ENCODE data around the gene C13orf46.
"Not testable (repeated sequence)": the region's sequence is repeated elsewhere in the genome, so short reads cannot be mapped to it uniquely, and the experiment has no call there.

Gene C13orf46

GRCh38 chr13:113920606-113921286, 53.1 kb downstream of the C13orf46 start:
- no peak for DNase-seq

- DNase-seq: no peak
Measured at GRCh38 chr13:113919761-113920559, 53.9 kb downstream of the C13orf46 start.

DNA sequence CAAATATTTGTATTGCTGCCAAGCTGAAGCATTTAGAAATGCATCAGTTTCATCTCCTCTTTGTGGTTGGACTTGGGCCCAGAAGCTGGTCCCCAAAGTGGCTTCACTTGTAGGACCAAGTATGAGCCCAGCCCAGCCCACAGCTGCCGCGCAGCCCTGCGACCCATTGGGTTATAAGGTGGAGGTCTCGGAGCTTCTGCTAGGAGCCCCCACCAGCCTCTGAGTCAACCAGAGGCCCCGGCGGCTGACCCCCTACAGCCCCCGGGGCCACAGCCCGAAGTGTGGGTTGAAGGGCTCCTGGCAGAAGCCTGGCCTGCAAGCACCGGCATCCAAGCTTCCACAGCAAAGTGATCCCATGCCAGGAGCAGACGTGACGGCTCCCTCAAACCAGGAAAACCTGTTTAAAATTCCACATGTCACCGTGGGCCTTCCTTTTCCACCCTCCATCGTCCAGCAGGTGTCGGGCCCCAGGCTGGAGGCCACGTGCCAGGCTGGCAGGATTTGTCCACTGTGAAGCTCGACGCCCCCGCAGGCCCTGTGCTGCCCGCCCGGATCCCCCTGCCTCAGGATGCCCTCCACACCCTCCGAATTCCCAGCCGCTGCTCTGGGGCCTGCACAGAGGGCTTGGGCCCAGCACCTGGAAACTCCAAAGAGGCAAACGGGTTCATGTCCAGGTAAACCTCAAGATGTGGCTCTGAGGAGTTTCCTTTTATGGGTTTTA, 54.7 kb downstream of the C13orf46 start:
- DNase-seq: peak; percentile 46

- no peak for DNase-seq
Measured at GRCh38 chr13:113918580-113918979, 55.3 kb downstream of the C13orf46 start.

DNA sequence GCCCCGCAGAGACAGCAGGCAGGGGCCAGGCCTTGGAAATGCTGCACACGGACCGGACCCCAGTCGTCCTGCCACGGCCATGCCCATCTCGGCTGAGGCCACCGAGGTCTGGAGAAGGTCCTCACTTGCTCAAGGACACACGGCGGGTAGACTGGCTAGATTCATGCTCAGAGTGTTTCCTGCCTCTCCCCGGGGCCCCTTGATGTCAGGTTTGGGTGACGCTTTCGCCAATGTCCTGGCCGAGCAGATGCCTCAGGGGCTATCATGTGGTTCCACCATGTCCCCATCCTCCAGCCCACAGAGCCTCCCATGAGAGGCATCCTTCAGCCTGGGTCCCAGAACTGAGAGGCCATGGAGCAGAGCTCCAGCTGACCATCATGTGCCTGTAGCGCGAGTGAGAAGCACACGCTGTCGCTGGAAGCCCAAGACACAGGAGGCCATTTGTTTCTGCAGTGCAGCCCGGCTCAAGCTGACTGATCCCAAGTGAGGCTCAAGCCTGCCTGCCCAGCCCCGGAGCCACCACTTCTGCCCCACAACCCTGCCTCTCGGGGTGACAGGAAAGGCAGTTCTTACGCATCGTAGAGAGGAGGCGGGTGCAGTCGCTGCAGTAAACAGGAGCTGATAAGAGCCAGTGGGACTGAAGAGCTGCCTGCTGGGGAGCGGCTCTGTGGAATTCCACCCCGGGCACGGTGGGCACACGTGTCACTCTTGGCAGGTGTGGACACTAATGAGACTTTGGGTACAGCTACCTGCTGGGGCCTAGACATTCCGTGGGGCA, 56.1 kb downstream of the C13orf46 start:
- DNase-seq: no peak

- DNase-seq: no peak
Measured at GRCh38 chr13:113917096-113917495, 56.8 kb downstream of the C13orf46 start.

GRCh38 chr13:113916330-113916815, 57.5 kb downstream of the C13orf46 start:
- no peak for DNase-seq

- no peak for DNase-seq
Measured at GRCh38 chr13:113915786-113916329, 58.0 kb downstream of the C13orf46 start.

- no peak for DNase-seq
Measured at GRCh38 chr13:113915012-113915763, 58.7 kb downstream of the C13orf46 start.

- DNase-seq: no peak
Measured at GRCh38 chr13:113914333-113915011, 59.4 kb downstream of the C13orf46 start.

DNA sequence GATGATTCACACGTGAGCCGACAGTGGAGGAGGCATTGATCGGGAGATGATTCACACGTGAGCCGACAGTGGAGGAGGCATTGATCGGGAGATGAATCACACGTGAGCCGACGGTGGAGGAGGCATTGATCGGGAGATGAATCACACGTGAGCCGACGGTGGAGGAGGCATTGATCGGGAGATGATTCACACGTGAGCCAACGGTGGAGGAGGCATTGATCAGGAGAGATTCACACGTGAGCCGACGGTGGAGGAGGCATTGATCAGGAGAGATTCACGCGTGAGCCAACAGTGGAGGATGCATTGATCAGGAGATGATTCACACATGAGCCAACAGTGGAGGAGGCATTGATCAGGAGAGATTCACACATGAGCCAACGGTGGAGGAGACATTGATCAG, 60.0 kb downstream of the C13orf46 start:
- not testable (repeated sequence) for DNase-seq

GRCh38 chr13:113913408-113913807, 60.5 kb downstream of the C13orf46 start:
- not testable (repeated sequence) for DNase-seq

DNA sequence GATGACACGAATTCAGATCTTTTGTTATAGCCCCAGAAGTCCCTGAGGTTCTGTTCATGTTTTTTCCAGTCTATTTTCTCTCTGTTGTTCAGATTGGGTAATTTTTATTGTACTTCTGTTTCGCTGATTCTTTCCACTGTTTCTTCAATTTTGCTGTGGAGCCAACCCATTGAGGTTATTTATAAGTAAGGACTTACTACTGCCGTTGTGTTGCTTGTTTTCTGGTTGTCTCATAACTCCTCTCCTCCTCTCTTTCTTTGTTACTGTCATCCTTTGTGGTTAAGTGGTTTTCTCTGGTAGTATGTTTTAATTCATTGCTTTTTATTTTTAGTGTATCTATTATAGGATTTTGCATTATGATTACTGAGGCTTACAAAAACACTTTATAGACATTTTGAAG, 61.3 kb downstream of the C13orf46 start:
- no peak for DNase-seq

DNA sequence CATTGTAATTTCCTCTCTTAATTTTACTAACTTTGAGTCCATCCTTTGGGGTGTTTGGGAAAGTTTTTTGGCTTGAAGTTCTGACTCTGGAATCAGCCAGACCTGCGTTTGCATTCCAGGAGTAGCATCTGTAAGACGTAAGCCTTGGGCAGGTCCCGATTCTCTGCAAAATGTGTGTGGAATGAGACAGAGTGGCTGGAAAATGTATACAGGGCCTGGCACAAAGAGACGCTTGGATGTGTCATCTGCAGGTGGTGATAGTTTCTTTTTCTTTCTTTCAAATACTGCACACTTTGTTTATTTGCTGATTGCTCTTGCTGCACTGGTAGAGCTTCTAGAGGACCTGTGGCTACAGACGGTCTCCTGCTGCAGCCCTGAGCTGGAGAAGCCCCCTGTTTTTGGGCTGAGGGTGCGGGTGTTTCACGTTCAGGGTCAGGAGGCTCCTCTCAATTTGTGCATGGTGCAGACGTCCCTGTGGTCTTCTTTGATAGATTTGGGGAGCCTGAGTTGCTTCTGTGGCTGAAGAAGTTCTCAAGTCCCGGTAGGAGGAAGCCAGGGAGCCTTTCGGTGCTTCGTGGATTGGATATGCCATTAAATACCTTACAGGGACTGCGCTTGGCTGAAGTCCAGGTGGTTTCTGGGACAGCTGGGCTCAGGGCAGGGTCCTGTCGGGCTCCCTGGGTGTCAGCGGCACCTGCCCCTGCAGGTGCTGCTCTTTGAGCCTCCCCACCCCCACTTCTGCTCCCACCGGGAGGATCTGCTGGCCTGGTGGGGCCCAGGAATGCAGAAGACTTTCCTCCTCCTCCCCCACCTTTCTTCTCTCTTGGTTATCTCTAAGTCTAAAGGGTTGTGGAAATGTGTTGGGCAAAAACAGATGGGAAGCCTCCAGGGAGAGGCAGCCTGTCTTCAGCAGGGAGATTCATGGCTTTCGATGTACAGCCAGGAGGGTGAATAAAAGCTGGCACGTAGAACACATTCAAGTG, 66.0 kb downstream of the C13orf46 start:
- DNase-seq: peak; percentile 60

DNA sequence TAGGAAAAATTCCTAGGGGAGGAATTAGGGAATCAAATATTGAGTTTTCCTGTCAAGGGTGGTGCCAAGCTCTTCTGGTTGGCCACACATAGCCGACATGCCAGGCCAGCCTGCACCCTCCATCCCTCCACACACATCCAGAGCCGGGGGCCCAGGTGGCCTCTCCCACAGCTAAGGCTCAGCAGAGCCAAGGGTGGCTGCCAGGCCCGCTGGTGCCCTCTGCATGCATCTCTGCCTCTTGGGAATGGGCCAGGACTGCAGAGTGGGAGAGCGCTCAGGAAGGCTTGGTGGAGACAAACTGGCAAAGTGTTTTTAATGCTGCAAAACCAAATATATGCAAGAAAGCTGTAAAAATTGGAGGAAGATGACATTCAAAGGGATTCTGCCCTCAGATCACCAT, 67.3 kb downstream of the C13orf46 start:
- DNase-seq: no peak

GRCh38 chr13:113905942-113906341, 67.9 kb downstream of the C13orf46 start:
- no peak for DNase-seq

- no peak for DNase-seq
Measured at GRCh38 chr13:113905018-113905417, 68.9 kb downstream of the C13orf46 start.

DNA sequence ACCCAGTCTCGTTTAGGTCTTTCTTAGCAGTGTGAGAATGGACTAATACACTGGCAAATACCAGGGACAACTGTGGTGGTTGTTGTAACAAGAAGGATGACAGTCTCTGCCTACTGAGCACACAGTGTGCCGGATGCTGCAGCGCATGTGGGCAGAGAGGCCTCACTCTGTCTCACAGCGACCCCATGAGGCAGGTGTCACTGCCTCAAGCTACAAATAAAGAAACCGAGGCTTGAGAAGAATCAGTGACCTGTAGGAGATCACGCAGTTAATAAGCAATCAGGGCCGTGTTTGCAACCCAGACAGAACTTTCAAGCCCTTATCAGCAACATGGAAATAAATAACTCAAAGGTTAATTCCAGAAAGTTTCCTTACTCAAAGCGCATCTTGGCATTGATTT, 69.5 kb downstream of the C13orf46 start:
- DNase-seq: peak; percentile 57

DNA sequence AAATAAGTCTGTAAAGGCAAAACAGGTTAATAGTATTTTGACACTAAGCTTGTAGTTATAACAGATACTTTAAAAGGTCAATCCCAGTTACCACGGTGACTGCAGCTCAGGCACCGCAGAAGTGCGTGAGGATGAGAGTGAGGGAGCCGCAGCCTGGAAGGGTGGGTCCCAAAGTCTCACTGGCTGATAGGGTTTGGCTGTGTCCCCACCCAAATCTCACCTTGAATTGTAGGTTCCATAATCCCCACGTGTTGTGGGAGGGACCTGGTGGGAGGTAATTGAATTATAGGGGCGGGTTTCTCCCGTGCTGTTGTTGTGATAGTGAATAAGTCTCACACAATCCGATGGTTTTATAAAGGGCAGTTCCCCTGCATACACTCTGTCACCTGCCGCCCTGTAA, 70.0 kb downstream of the C13orf46 start:
- no peak for DNase-seq

Data from fibroblast of skin of scalp (primary cell).